ENCODE measurements around the gene KCNG1.

KCNG1 gene

DNA sequence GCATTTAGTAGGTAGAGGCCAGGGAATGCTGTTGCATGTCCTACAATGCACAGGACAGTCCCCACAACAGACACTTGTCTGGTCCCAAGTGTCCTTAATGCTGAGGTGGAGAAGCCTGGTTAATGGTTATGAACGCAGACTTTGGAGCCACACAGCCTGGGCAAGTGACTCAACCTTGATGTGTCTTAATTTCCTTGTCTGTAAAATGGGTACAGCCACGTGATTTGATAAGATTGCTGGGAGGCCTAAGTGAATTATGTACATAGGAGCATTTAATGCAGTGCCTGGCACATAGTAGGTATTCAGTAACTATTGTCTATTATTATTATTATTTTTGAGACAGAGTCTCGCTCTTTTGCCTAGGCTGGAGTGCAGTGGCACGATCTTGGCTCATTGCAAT lies 11.4 kb downstream of the KCNG1 start:
- DNase-seq = no peak

DNA sequence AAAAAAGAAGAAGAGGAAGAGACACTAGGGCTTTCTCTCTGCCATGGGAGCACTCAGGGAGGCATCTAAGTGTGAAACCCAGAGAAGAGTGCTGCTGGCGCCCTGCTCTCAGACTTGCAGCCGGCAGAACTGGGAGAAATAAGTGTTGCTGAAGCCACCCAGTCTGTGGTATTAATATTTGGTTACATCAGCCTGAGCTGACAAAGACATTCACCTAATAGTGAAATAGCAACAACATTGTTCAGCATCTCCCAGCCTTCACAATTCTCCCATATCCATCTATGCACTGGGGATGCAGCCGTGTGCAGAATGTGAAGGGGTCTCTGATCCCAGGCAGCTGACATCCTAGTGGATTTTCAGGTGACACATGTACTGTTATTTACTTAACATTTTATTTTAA lies 12.0 kb downstream of the KCNG1 start:
- DNase-seq = no peak

DNA sequence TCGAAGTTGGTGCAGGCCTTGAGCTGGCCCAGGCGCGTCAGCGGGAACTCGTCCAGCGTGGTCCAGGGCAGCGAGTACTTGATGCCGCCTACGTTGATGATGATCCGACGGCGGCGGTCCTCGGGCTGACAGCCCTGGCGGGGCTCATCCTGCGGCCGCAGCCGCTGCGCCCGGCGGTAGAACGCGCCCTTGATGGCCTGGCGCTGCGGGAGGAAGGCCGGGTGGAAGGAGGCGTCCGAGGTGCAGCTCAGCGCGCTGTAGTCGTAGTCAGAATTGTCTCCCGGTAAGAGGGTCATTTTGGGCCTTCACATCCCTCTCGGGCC lies 12.9 kb downstream of the KCNG1 start:
- DNase-seq = no peak

DNA sequence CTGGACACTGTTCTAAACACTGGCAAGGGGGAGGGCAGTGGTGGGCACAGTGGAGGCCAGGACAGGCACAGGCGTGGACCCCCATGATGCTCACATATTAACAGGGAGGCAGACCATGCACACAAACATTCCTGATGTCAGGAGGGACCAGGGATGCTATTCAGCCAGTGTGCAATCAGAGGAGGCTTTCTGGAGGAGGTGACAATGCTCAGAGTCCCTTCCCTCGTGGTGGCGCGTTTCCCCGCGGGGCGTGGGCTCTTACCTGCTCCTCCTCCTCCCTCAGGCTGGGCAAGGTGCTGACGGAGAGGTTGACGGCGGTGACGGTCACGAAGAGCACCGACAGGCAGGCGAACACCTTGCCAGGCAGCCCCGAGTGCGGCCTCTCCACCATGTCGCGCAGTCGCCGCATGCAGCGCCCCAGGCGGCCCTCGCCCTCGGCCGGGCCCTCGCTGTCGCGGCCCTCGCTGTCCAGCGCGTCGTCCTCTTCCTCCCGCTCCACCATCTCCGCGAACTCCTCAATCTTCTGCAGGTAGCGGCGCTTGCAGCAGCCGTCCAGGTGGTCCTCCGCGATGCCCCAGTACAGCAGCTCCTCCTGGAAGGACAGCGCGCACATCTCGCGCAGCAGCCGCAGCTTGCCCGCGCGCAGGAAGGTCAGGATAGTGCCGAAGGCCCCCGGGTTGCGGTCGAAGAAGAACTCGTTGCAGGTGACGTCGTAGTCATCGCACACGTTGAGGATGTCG lies 13.4 kb downstream of the KCNG1 start:
- no peak for DNase-seq

DNA sequence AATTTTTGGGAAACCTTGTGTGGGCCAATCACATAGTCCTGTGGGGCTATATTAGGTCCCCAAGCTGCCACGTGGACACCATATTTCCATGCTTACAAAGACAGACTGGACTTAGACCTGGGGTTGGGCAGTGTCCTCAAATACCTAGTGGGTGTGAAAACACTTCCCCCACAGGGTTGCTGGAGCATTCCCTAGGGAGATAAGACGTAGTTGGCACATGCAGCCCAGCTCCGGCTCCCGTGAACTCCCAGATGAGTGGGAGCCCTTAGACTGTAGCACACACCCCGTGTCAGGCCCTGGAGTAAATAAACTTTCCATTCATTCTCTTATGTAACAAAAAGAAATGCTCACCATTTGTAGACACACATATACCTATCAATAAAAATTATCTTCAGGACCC lies 14.2 kb downstream of the KCNG1 start:
- DNase-seq = no peak

DNA sequence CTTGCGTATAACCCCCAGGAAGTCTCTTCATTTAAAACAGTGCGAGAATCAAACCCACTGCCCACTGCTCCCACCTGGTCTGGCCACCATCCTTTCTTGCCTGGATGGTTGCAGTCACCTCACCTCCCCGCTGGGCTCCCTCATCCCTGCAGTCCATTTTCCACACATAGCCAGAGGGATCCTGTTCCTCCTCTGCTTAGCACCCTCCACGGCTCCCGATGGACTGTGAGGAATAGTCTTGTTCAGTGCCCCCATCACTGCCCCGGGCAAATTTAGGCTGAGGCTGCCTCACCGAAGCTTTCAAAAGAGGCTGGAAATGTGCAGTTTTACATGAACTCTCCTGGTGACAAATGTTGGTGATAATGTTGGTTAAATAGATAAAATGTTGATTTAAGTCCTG lies 17.7 kb downstream of the KCNG1 start:
- no peak for DNase-seq

DNA sequence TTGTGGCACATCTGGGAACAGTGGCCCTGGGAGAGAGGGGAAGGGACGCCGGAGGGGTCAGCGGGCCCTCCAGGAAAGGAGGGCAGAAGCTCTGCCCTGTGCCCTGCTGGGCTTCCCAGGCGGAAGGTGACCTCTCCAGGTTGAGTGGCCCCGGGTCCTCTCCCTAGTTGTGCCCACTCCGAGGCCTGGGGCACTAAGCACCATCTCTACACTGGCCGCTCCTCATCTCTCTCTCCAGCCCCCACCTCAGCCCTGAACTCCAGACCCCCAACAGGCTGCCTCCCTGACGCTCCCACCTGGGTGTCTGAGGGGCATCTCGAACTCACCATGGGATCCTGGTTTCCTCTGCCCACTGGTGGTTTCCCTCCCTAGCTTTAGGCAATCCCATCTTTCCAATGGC lies 18.1 kb downstream of the KCNG1 start:
- no peak for DNase-seq

DNA sequence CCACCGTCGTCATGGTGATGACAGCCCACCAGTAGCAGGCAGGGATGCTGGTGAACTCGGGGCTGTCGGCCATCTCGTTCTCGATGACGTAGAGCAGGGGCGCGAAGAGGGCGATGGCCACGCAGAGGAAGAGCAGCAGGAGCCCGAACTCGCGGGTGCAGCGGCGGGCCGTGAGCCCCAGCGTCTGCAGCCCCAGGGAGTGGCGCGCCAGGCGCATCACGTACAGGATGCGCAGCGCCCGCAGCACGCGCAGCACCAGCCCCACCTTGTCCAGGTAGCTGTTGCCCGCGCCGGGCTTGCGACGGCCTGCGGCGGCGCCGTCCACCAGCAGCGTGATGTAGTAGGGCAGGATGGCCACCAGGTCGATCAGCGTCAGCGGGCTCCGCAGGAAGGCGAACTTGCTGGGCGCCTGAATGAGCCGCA lies 18.6 kb downstream of the KCNG1 start:
- no peak for DNase-seq

DNA sequence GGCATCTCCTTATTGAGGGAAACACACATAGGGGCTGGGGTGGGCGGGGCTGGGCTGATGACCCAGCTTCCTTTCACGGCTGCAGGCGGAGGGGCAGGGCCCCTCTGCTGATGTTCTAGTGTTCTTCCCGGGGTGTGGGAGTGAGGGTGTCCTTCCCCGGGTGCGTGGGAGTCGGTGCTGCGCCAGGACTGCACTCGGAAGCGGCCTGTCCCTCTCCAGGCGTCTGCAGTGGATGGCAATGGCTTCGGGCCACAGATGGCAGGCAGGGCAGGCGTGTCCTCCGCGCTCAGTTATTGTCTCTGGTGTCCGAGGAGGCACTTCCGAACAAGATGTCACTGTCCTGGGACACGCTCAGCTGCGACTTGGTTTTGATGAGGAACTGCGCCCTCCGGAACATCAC lies 19.2 kb downstream of the KCNG1 start:
- DNase-seq = no peak

DNA sequence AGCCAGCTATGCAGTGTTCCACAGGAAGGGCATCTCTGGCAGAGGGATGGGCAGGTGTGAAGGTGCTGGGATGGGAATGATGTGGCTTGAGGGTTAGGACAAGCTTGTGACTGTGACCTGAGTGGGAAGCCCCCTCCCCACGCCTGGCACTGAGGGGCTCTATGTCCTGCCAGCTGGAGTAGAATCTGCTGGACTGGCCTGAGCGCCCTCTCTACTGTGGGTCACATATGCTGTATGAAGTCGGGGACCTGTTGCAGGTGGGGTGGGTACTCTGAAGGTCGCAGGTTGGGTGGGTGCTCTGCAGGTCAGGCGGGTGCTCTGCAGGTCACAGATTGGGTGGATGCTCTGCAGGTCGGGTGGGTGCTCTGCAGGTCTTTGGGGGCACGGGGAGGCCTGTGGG lies 20.3 kb downstream of the KCNG1 start:
- no peak for DNase-seq

DNA sequence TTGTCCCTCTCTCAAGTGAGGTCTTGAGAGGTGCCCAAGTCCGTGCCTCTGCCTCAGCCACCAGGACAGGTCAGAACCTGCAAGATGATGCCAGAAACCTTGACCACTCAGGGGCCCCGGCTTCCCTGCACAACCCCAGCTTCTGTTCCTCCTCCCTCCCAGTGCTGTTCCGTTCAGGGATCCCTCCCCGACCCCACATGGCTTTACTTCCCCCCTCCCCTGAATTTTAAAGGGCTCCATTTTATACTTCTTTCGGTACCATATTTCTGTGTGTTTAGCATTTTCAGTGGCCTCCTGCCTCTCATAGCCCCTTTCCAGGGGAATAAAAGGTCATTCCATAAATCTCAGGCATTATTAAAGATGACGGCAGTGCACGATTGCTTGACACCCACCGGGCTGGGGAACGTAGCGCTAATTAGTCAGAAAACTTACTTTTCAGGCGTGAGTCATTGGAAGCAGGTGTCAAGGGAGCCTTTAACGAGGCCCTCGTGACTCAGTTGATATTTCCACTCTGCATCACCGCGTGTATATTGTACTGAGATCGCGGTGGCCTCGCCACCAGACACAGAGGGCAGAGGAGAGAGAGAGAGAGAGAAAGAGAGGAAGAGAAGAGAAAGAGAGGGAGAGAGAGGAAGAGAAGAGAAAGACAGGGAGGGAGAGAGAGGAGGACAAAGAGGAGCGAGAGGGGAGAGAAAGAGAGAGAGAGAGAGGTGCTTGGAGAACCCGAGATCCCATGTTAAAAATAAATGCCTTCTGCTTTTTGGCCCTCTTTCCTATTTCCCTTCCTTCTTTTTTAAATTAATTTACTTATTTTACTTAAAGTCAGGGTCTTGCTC lies 21.3 kb downstream of the KCNG1 start:
- no peak for DNase-seq

DNA sequence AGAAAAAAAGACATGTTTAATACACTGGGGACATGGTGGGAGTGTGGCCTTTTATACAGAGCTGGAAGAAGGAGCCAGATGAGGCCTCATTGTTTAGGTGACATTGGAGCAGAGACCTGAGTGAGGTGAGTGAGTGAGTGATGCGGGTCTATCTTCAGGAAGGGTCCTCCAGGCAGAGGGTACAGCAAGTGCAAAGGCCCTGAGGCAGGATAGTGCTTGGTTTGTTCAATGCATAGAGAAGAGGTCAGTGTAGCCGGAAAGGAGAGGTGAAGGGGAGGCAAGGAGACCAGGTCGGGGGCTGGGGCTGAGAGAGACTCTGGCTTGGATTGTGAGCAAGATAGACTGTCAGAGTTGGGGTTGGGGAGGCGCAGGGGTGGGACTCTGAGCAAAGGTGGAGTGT lies 23.6 kb downstream of the KCNG1 start:
- DNase-seq = no peak

DNA sequence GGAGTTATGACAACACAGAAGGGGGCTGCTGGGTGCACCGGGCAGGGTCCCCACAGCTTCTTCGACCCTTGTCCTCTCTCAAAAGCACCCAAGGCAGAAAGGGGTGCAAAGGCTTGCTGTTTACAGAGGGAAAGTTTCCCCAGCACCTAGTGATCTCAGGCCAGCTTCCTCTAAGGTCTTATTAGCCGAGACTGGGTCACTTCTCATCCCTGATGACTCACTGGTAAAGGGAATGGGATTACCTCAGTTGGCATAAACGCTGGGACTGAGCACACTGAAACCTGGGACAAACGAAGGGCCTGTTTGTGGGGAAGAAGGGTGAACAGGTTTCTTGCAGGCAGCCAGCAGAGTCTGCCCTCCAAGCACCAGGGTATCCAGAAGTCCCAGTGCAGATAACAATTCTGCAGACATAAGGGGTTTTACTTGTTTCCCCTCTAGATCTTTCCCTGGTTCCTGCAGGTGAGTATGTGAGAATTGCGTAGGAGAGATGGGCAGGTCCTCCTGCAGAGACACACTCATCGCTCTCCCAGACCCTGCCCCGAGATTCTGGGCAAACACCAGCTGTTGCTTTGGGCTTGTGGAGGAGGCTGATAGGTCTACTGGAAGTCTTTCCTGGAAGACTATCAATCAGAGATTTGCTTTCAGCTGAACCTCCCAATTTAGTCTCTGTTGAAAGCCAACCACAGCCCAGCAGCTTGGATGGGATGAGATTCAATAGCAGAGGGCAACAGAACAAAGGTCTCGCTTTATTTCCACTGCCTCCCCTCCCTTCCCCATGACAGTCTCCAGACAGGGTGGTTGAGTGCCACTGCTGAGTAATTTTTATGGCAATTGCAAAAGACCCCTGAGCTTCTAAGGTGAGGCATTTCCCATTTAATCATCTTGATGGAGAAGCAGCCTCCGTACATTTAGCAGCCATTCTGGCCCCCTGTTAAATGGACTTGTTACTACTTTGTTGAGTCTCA lies 25.7 kb downstream of the KCNG1 start:
- no peak for DNase-seq

DNA sequence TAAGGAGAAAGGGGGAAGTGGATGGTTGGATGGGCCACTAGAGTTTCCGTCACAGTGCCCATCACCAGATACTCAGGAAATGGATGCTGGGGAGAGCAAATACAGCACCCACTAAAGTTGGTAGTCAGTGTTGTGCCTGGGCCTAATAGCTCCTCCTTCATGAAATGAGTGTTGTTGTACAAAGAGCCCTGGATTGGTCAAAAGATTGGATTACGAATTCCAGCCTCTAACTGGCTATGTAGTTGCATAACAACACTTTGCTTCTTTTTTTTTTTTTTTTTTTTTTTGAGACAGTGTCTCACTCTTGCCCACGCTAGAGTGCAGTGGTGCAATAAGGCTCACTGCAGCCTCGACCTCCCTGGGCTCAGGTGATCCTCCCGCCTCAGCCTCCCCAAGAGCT lies 27.4 kb downstream of the KCNG1 start:
- no peak for DNase-seq

DNA sequence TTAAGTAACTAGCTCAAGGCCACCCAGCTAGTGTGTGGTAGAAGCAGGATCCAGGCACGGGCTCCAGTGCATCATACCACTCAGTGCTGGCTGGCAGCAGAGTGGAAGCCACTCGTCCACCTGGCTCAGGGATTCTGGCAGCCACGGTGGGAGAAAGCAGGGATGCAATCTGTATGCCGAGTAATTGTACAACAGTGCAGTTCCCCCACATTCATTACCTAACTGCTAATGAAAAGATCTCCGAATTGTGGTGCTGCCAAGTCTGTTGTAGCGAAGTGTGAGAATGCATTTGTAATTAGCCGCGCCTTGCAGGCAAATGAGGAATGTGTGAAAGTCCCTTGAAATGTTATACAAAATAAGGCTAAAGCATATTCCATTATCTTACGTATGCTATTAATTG lies 29.0 kb downstream of the KCNG1 start:
- no peak for DNase-seq

DNA sequence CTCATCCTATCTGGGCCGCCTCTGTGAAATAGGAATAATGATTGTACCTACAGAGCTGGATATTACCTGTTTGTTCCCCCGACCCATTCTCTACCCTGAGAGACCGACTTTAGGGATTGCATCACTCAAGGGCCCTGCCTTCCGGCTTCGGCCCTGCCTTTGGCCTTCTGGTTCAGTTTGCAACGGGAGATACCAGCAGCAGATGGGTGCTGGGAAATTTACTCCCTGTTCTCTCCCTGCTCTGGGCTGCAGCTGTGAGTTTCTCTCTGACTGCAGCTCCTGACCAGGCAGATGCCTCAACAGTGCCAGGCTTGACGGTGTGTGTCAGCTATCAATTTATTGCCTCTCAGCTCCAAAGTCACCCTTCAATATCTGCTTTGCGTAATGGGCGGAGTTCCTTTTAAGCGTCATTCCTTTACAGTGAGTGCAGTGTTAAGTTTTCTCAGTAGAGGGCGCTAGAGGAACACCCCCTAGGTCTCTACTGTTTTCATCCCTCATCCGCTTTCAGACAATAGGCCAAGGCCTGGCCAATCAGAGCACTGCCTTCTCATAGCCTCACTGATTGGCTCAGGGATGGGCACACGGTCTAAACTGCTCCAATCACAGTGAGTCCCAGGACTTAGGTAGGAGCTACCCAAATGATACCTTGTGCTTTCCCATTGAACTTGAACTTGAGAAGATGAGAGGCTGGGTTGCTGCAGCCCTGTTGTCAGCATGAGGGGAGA lies 30.0 kb downstream of the KCNG1 start:
- DNase-seq = no peak

DNA sequence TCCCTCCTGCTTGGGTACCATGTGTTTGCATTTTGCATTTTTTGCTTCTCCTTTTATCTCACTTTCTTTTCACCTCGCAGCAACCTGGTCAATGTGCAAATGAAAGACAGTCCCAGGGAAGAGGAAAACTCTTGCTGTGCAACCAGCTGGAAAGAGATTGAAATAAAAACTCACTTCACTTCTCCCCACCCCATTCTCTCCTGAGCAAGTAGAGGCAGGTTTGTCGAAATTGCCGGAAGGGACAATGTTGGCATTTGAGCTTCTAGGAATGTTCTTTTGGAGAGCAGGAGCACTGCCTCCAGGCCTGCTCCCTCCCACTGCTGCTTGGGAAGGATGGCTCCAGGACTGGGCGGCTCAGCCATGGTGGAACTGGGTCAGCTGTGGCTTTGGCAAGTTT lies 30.6 kb downstream of the KCNG1 start:
- no peak for DNase-seq

DNA sequence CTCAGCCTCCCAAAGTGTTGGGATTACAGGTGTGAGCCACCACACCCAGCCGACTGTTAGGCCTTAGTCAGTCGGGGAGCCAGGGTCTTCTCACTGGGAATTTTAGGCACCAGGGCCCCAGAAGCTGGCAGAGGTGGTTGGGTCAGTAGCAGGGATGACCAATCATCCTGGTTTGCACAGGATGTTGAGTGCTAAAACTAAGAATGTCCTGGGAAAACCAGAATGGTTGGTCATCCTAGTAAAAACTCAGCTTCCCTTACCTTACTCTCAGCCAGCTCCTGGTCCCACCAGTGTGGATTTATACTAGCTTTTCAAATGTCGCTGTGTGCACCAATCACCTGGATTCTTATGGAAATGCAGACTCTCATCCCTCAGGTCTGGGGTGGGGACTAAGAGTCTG lies 31.8 kb downstream of the KCNG1 start:
- no peak for DNase-seq

DNA sequence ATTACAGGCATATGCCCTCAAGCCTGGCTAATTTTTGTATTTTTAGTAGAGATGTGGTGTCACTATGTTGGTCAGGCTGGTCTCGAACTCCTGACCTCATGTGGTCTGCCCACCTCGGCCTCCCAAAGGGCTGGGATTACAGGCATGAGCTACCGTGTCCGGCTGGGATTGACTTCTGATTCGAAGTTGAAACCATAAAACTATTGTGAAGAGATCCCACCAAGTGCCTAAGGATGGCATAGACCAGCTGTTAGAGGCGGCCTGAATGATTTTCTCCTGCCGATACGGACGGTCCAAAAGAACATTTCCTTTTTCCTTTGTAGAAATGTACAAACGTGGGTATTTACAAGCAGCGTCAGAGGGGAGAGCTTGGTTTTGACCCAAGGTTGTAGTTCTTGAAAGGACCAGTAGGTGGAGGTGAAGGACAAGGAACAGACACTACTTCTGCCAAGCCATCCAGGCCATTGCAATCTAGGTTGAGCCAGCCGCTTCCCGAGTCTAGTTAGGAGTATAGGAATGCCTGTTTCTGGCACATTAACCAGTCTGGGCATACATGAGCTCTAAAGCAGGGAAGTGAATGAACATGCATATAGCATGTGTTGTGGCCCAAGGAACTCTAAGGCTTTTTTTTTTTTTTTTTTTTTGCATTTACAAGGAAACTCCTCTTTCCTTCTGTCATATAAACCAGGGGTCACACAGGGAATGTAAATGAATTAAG lies 35.3 kb downstream of the KCNG1 start:
- peak; percentile 57 for DNase-seq

DNA sequence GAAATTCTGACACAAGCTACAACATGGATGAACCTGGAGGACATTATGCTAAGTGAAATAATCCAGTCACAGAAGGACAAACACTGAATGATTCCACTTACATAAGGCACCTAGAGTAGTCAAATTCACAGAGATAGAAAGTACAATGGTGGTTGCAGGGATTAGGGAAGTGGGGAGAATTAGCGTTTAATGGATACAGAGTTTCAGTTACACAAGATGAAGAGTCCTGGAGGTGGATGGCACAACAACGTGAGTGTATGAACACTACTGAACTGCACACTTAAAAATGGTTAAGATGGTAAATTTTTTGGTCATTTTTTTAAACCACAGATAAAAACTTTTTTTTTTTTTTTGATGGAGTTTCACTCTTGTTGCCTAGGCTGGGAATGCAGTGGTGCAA lies 39.6 kb downstream of the KCNG1 start:
- DNase-seq = no peak

DNA sequence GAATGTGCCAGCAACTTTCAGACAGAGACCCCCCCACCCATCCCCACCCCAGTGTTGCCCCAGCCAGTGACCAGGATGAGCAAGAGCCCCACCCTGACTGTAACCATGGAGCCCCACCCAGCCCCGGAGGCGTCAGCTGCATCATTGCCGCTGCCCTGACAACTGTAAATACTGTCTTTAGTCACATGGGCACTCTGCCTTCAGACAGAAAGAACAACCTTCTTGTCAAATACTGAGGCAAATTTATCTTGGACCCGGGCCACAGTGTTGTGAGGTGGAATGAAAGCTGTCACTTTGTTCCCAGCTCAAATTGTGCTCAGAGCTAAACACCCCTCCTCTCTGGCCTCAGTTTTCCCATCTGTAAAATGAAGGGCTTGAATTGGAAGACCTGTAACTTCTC lies 40.5 kb downstream of the KCNG1 start:
- DNase-seq = no peak

DNA sequence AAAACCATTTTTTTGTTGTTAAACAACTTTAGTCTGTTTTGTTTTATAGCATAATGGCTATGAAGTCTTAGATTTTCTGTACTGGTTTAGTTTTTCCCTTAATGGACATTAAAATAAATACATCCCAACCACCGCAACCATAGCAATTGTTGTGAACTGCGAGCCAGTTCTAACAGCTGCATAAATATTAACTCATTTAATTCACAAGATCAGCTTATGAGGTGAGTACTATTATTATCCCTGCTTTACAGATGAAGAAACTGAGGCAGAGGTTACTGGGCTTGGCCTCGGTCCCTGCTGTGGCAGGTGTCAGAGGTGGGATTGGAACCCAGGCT lies 41.2 kb downstream of the KCNG1 start:
- no peak for DNase-seq
